ENCODE measurements around the gene CA10.

DNA sequence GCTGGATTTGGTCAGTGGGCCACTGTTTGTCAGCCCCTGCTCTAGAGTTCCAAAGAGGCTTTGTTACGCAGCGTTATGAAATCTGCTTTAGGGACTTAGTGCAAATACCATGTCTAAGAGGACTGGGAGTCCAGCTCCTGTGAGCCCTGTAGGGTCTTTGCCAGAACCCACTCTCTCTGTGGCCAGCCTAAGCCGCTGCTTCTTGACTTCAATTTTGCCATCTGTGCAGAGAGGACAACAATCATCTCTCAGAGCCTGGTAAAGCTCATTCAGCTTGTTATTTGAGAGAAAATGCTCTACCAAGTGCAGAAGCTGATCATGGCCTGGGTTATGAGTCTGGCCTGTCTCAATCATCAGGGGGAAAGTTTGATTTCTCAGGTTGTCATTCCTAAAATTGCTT, 17.9 kb downstream of the CA10 start:
- TF ChIP-seq, protein P1, sequence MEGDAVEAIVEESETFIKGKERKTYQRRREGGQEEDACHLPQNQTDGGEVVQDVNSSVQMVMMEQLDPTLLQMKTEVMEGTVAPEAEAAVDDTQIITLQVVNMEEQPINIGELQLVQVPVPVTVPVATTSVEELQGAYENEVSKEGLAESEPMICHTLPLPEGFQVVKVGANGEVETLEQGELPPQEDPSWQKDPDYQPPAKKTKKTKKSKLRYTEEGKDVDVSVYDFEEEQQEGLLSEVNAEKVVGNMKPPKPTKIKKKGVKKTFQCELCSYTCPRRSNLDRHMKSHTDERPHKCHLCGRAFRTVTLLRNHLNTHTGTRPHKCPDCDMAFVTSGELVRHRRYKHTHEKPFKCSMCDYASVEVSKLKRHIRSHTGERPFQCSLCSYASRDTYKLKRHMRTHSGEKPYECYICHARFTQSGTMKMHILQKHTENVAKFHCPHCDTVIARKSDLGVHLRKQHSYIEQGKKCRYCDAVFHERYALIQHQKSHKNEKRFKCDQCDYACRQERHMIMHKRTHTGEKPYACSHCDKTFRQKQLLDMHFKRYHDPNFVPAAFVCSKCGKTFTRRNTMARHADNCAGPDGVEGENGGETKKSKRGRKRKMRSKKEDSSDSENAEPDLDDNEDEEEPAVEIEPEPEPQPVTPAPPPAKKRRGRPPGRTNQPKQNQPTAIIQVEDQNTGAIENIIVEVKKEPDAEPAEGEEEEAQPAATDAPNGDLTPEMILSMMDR (IDR thresholded peaks at IDR 0.05): no peak
- TF ChIP-seq POLR2A (IDR thresholded peaks at IDR 0.05) (no peak), EP300 (IDR thresholded peaks at IDR 0.05; ENCODE audit: low read depth) (no peak)

All from transverse colon (tissue), 3 donors.